HG02642 (cell line): ENCODE data around the gene SLC19A1.

Source experiments
- ATAC-seq: cut with Tn5 transposase; IDR thresholded peaks from one replicate; pipeline ENCODE4 v1.9.1; 2021; ENCODE audit warnings: mild to moderate bottlenecking; ENCODE audit not compliant: unreplicated experiment, poor library complexity

SLC19A1 gene

GRCh38 chr21:45482899-45483821 lies 59.1 kb downstream of the SLC19A1 start:
- ATAC-seq = no peak

- no peak for ATAC-seq
Measured at GRCh38 chr21:45481977-45482898, 60.0 kb downstream of the SLC19A1 start.

- ATAC-seq = no peak
Measured at GRCh38 chr21:45481566-45481965, 60.7 kb downstream of the SLC19A1 start.

- ATAC-seq = no peak
Measured at GRCh38 chr21:45480701-45481500, 61.3 kb downstream of the SLC19A1 start.

GRCh38 chr21:45479691-45480675 lies 62.3 kb downstream of the SLC19A1 start:
- ATAC-seq = no peak

GRCh38 chr21:45478816-45479669 lies 63.2 kb downstream of the SLC19A1 start:
- ATAC-seq = no peak

- ATAC-seq = no peak
Measured at GRCh38 chr21:45478115-45478801, 64.0 kb downstream of the SLC19A1 start.

- ATAC-seq = no peak
Measured at GRCh38 chr21:45477176-45478114, 64.8 kb downstream of the SLC19A1 start.

GRCh38 chr21:45476582-45476981 lies 65.7 kb downstream of the SLC19A1 start:
- ATAC-seq = no peak

GRCh38 chr21:45475797-45476570 lies 66.3 kb downstream of the SLC19A1 start:
- ATAC-seq = no peak

- no peak for ATAC-seq
Measured at GRCh38 chr21:45475004-45475685, 67.1 kb downstream of the SLC19A1 start.

GRCh38 chr21:45474323-45474950 lies 67.8 kb downstream of the SLC19A1 start:
- ATAC-seq = no peak

- no peak for ATAC-seq
Measured at GRCh38 chr21:45473496-45474322, 68.5 kb downstream of the SLC19A1 start.
